Globus pallidus (tissue), 1 donor: ENCODE data around the gene CDH26.

Experiments
- DNase-seq: peaks from one replicate; pipeline ENCODE4 v3.0.0-alpha.2; 2015; ENCODE audit warnings: low spot score

The CDH26 gene

DNA sequence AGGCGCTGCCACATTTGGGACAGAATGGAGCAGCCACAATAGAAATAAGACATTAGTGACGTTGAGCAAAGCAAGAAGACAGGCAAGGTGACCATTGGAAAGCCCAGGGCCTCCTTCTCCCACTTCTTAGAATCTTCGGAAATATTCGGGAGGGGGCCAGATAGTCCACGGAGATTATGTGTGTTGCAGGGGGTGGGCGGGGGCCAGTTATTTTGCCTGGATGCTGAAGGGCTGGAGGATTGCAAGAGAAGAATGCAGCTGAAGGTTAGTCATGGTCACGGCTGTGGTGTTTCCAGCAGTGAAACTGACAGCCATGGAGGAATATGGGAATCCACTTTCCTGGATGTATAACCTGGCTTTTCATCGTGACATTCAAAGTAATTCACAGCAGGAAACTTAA is 88.6 kb downstream of the CDH26 start:
- DNase-seq: no peak

- DNase-seq: no peak
Observed at GRCh38 chr20:60048634-60049521, 90.7 kb downstream of the CDH26 start.

DNA sequence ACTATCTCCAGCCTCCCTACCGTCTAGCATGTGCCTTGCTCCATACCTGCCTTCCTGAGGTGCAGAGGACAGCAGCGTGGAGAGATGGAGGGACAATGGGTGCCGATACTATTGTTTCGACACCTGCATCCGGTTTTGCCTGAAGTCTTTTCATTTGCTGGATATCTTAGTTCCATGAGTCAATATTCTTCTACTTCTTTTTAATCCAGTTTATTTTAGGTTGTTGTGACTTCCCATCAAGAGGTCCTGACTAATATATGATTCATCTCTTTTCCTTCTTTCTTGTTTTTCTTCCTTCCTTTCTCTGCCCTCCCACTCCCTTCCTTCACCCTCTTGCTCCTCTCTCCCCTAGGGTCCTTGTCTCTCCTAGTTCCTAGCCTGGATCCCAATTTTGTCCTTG is 91.4 kb downstream of the CDH26 start:
- DNase-seq: no peak

DNA sequence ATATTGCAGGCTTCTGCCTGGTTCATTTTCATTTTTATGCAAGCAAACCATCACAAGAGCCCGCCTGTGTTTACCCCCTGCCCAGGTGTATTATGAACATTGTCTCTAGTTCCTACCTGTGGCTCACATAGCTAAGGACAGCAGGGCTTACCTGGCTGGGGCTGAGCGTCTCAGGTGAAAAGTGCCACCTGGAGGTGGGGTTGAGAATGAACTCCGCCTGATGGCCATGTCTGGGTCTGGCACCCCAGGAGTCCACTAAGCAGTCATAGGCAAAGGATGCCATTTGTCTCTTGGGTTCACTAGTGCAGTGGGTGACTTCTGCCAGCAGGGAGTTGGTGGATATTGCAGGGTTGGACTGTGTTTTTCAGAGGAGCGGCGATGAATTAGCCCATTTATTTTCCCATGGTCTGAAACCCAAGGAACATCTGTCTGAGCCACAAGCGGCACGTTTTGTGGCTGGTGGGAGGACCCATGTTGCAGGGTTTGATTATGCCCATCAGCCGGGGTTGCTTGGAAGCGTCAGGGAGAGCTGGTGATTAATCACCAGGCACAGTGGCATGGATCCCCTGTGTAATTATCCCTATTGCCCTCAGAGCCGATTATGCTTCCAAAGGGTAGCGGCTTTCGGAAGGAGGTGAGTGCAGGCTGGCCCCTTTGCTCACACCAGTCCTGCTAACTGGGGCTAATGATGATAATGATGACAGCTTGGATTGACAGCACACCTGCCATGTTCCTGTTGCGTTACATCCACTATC is 92.1 kb downstream of the CDH26 start:
- no peak for DNase-seq

GRCh38 chr20:60051911-60052310 is 93.7 kb downstream of the CDH26 start:
- no peak for DNase-seq

GRCh38 chr20:60052322-60052721 is 94.1 kb downstream of the CDH26 start:
- no peak for DNase-seq

DNA sequence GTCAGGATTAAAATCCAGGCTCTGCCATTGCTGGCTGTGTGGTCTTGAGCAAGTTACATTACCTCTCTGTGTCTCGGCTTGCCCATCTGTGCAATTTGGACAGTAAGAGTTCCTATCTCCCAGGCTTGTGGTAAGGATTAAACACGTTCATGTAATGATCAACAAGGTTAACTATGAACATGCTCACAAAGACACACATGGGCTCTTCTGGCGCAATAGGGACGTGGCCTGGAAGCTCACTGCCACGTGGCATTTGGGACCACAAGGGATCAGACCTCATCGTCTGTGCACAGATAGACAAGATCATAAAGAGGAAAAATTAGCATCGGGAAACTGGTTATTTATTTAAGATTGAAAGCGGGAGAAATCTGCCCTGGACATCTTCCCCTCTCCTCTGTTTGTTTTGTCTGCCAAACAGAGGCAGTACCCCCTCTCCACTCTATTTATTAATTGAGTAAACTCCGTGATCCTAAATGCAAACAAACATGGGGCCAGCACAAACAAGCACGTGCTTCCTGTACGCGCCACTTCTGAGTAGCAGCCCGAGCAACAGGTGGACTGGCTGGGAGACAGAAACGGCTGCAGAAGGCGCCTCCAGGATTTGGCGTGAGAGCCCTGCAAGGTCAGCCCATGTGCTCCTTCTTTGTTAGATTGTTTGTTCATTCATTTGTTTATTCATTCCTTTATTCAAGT is 95.0 kb downstream of the CDH26 start:
- no peak for DNase-seq

DNA sequence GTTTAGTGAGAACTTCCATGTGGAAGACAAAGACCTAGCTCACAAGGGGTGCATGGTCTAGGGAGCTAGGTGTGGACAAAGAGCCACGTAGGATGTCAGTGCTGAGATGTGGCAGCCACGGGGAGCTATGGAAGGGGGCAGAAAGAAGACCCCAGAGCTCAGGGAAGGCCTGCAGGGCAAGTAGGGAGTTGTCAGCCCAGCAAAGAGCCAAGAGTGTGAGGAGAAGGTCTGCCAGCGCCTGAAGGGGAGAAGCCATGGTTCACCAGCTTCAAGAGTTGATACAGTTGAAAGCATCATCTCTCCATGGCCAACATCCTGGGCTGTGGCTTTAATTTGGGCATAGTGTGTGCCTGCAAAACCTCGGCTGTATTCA is 95.6 kb downstream of the CDH26 start:
- no peak for DNase-seq

DNA sequence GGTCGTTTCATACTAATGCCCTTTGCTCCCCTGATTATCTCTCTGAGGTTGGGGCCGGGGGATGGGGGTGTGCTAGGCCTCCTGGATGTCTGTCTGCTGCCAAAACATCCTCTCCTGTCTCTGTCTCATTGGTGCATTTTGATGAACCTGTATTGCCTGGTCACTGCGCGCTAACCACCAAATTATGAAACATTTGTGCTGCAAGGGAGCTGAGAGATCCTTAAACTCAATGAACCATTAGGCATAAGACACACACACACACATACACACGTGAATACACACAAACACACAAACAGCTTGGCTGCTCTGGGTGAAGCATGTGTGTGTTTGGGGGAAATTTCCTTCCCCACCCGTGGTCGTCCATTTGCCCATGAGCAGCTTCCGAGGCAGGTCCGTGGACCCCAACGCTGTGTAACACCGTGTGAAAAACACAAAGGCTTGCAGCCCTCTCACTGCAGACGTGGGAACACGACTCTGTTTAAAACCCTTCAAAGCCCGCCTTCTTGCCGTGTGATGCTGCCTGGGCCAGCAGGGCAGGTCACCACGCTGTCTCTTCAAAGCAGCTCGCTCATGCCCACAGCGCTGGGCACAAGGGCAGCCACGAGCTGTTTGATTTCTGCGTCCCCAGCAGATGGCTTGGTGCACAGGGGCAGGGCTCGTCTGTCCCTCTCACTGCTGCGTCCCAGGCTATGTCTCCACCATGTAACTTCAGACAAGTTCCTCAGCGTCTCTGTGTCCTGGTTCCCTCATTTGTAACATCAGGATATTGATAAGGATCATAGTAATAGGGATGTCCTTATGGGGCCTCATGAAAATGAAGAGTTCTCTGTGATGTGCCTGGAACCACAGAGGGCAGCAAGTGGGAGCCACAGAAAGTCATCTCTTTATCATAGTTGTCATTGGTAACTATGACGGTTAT is 96.8 kb downstream of the CDH26 start:
- DNase-seq: no peak

DNA sequence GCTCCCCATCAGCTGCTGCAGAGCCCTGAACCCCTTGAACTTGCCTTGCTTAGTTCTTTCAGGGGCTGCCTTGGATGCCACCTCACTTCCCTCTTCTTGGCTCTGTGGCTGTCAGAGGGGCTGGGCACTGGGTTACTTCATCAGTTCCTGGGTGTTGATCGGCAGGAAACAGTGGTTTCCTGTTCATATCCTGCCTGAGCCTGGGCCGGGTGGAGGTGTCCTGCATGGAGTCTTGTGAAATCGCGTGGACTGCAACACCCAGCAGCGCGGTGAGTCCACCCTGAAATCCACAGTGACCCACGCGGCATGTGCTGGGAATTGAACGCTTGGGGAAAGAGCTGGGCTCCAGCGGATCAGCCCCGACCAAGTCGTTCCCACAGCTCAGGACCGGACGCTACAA is 97.5 kb downstream of the CDH26 start:
- peak; percentile 57 for DNase-seq

GRCh38 chr20:60056407-60057122 is 98.3 kb downstream of the CDH26 start:
- no peak for DNase-seq

GRCh38 chr20:60057123-60057865 is 99.1 kb downstream of the CDH26 start:
- peak; percentile 55 for DNase-seq

DNA sequence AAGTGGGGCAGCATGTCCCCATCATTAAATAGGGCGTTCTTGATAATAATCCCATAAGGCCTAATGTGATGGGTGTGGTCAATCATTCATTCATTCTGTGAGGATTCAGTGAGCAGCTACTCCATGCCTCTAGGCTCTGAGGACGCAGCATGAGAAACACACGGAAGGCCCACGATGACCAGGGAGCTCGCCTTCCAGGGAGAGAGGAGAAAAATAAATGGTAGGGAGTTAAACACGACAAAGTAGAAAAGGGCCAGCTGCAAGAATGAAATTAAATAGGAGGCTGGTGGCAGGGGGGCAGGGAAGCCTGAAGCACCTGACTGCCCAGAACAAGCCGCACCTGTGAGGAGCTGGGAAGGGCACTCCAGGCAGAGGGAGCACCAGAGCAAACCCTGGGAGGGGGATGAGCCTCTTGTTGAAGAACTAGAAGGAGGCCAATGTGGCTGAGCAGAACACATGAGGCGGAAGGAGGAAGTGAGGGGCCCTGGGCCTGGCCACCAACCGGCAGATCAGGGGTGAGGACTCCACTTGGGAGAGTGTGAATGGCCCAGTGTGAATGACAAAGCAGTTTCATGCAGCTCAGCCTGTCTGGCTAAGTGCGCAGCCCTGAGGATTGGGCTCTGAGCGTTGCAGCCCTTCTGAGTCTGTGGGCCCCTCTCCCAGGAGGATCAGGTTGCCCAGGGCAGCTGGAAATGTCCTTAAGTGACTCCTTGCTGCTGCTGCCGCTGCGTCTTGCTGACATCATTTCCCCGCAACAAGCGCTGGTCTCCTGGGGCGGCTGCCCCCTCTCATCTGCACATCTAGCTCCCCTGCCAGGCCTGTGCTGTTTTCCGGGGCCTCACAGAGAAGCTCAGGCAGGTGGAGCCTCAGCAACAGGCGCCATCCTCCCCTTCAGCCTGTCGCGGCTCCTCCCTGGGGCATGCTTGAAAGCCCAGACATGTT is 99.9 kb downstream of the CDH26 start:
- peak; percentile 49 for DNase-seq

DNA sequence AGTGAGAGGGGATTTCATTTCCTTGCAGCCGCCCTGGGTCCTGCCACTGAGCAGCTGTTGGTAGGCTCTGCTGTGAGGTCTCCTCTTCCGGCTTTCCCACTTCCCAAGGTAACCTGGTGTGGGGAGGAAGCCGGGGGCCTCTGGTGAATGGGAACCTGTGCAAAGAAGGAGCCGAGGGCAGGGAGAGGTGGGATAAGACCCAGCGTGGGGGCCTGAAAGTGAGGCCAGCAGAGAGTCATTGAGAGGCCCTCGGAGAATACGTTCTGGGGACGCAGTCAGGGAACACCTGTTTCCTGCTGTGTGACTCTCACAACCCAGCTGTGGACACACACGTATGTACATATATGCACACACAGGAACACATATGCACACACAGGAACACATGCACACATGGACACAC is 100.7 kb downstream of the CDH26 start:
- DNase-seq: no peak

- no peak for DNase-seq
Observed at GRCh38 chr20:60060006-60060557, 101.9 kb downstream of the CDH26 start.

GRCh38 chr20:60060593-60060992 is 102.4 kb downstream of the CDH26 start:
- DNase-seq: no peak

DNA sequence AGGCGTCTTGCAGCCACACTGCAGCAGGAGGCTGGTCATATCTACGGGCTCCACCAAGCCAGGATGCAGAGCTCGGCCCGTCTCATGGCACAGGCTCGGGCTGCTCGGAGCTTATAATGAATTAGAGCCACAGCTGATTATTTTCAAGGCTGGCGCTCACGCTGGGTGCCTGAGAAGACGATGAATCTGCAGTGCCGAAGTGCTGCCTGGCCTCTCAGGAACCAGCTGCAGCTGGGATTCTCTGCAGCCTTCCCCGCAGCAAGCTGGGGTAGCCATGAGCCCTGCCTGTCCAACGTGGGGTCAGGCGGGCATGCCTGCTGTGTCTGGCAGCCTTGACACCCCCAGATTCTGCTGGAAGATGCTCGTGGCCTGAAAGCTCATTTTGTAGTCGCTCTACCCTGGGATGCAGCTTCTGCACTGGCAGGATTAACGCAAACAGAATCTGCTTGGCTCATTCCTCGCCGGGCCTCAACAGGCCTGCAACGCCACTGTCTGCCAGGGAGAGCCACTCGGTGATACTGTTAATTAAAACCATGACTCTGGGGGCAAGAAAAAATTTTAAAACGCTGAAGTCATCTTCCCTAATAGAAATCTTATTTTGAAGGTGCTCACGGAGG is 104.3 kb downstream of the CDH26 start:
- DNase-seq: peak; percentile 50

- no peak for DNase-seq
Observed at GRCh38 chr20:60063048-60063451, 104.8 kb downstream of the CDH26 start.
